ENCODE measurements around the gene ENOX1. TPM values are rescaled to one million over a fixed set of nuclear protein-coding genes. Genes with fewer than 3 reads are reported as not detected.

Gene ENOX1
- total RNA-seq, 1 donor from 2014 or later: 3.0 TPM

GRCh38 chr13:43487885-43488284, 298.9 kb downstream of the ENOX1 start:
- Mint-ChIP-seq H3K4me3 (no peak overlapping the region), H3K27ac (no peak overlapping the region), H3K4me1 (no peaks in the 10 kb centered on the region), H3K36me3 (no peaks in the 10 kb centered on the region), H3K9me3 (peaks cover 4% of the 10 kb centered on the region), H3K27me3 (ENCODE audit: low read depth) (no peaks in the 10 kb centered on the region)
- TF ChIP-seq, protein P1, sequence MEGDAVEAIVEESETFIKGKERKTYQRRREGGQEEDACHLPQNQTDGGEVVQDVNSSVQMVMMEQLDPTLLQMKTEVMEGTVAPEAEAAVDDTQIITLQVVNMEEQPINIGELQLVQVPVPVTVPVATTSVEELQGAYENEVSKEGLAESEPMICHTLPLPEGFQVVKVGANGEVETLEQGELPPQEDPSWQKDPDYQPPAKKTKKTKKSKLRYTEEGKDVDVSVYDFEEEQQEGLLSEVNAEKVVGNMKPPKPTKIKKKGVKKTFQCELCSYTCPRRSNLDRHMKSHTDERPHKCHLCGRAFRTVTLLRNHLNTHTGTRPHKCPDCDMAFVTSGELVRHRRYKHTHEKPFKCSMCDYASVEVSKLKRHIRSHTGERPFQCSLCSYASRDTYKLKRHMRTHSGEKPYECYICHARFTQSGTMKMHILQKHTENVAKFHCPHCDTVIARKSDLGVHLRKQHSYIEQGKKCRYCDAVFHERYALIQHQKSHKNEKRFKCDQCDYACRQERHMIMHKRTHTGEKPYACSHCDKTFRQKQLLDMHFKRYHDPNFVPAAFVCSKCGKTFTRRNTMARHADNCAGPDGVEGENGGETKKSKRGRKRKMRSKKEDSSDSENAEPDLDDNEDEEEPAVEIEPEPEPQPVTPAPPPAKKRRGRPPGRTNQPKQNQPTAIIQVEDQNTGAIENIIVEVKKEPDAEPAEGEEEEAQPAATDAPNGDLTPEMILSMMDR (IDR thresholded peaks at IDR 0.05; ENCODE audit: unreplicated experiment): no peak
- DNase-seq (ENCODE audit: low spot score in 2 of 2, unreplicated experiment in 2 of 2): no peak

- Mint-ChIP-seq H3K9me3 (peaks cover 4% of the 10 kb centered on the region), H3K4me3 (no peak overlapping the region), H3K36me3 (no peaks in the 10 kb centered on the region), H3K27ac (no peak overlapping the region), H3K27me3 (ENCODE audit: low read depth) (no peaks in the 10 kb centered on the region), H3K4me1 (no peaks in the 10 kb centered on the region)
- no peak for DNase-seq (ENCODE audit: low spot score in 2 of 2, unreplicated experiment in 2 of 2)
- TF ChIP-seq, protein P1 (IDR thresholded peaks at IDR 0.05; ENCODE audit: unreplicated experiment): no peak
Measured at GRCh38 chr13:43487461-43487860, 299.3 kb downstream of the ENOX1 start.

GRCh38 chr13:43484432-43485225, 302.1 kb downstream of the ENOX1 start:
- Mint-ChIP-seq H3K36me3 (no peaks in the 10 kb centered on the region), H3K27ac (no peak overlapping the region)

GRCh38 chr13:43483930-43484329, 302.8 kb downstream of the ENOX1 start:
- H3K9me3 Mint-ChIP-seq: no peaks in the 10 kb centered on the region
- H3K36me3 Mint-ChIP-seq: no peaks in the 10 kb centered on the region
- DNase-seq (ENCODE audit: low spot score in 2 of 2, unreplicated experiment in 2 of 2): no peak
- H3K27ac Mint-ChIP-seq: no peak overlapping the region
- H3K27me3 Mint-ChIP-seq (ENCODE audit: low read depth): no peaks in the 10 kb centered on the region
- no peak overlapping the region for H3K4me3 Mint-ChIP-seq
- H3K4me1 Mint-ChIP-seq: no peaks in the 10 kb centered on the region
- TF ChIP-seq, protein P1 (IDR thresholded peaks at IDR 0.05; ENCODE audit: unreplicated experiment): no peak

More at GRCh38 chr13:43484432-43485225, 302.1 kb downstream of the ENOX1 start:
- Mint-ChIP-seq H3K4me3 (no peak overlapping the region), H3K4me1 (no peaks in the 10 kb centered on the region), H3K27me3 (ENCODE audit: low read depth) (no peaks in the 10 kb centered on the region), H3K9me3 (no peaks in the 10 kb centered on the region)
- TF ChIP-seq, protein P1 (IDR thresholded peaks at IDR 0.05; ENCODE audit: unreplicated experiment): no peak
- no peak for DNase-seq (ENCODE audit: low spot score in 2 of 2, unreplicated experiment in 2 of 2)

DNA sequence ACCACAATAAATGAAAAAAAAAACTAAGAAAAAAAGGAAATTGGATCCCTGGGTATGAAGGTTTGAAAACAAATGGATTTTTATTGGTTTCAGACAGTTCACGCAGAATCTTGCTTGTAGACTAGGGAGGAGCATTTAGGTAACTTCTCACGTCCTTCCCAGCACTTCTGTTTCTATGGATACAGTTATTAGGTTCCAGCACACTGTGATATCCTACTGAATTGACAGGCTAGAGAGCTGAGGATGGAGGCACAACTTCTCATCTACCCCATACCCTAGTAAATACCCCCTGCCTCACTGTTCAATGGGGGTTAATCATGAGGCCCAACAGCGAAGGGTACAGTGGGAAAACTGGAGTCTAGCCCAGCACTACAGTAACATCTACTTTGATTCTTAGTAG, 304.1 kb downstream of the ENOX1 start:
- no peaks in the 10 kb centered on the region for H3K9me3 Mint-ChIP-seq
- H3K4me3 Mint-ChIP-seq: no peak overlapping the region
- no peak overlapping the region for H3K27ac Mint-ChIP-seq
- H3K27me3 Mint-ChIP-seq (ENCODE audit: low read depth): no peaks in the 10 kb centered on the region
- DNase-seq (ENCODE audit: low spot score in 2 of 2, unreplicated experiment in 2 of 2): no peak
- TF ChIP-seq, protein P1 (IDR thresholded peaks at IDR 0.05; ENCODE audit: unreplicated experiment): no peak
- no peaks in the 10 kb centered on the region for H3K36me3 Mint-ChIP-seq
- no peaks in the 10 kb centered on the region for H3K4me1 Mint-ChIP-seq

Measured in mesothelial cell of epicardium (in vitro differentiated cells).